H9 (cell line): ENCODE data around the gene PHF20. TPM values are rescaled to one million over a fixed set of nuclear protein-coding genes. Genes with fewer than 3 reads are reported as not detected.

Experiments used
- DNase-seq: peaks from one replicate; pipeline ENCODE4 v3.0.0-alpha.2; 2017
- H2AFZ ChIP-seq: one replicate; pipeline ENCODE4 v1.6.1; 2013; ENCODE audit warnings: mild to moderate bottlenecking, low read length, control low read depth, moderate library complexity
- H2AK5ac ChIP-seq: 2 replicates; pipeline ENCODE4 v1.6.1; 2013; ENCODE audit warnings: low read length, control low read depth, mixed read lengths; ENCODE audit not compliant: insufficient read length
- H2BK120ac ChIP-seq: one replicate; pipeline ENCODE4 v1.6.1; 2013; ENCODE audit warnings: low read depth, mild to moderate bottlenecking, low read length, control low read depth, inconsistent platforms; ENCODE audit not compliant: poor library complexity, severe bottlenecking
- H2BK12ac ChIP-seq: 2 replicates; pipeline ENCODE4 v1.6.1; 2013; ENCODE audit warnings: low read length, control low read depth, mixed read lengths, low read depth; ENCODE audit not compliant: insufficient read length
- H2BK15ac ChIP-seq: 2 replicates; pipeline ENCODE4 v1.6.1; 2013; ENCODE audit warnings: low read depth, low read length, control low read depth
- H2BK20ac ChIP-seq: one replicate; pipeline ENCODE4 v1.6.1; 2013; ENCODE audit warnings: low read depth, mild to moderate bottlenecking, low read length, control low read depth, inconsistent platforms; ENCODE audit not compliant: poor library complexity, severe bottlenecking
- H2BK5ac ChIP-seq: 2 replicates; pipeline ENCODE4 v1.6.1; 2013; ENCODE audit warnings: low read length, control low read depth, mixed read lengths; ENCODE audit not compliant: insufficient read length
- H3K14ac ChIP-seq: 2 replicates; pipeline ENCODE4 v1.6.1; 2013; ENCODE audit warnings: low read length, control low read depth; ENCODE audit not compliant: insufficient read depth
- H3K18ac ChIP-seq: 2 replicates; pipeline ENCODE4 v1.6.1; 2013; ENCODE audit warnings: low read depth, mild to moderate bottlenecking, mixed read lengths, low read length, control low read depth; ENCODE audit not compliant: insufficient read length
- H3K23ac ChIP-seq: 2 replicates; pipeline ENCODE4 v1.6.1; 2013; ENCODE audit warnings: low read length, control low read depth, mixed read lengths, low read depth; ENCODE audit not compliant: insufficient read length
- H3K23me2 ChIP-seq: 2 replicates; pipeline ENCODE4 v1.6.1; 2013; ENCODE audit warnings: low read depth, mild to moderate bottlenecking, mixed read lengths, low read length, control low read depth; ENCODE audit not compliant: insufficient read length, poor library complexity, severe bottlenecking
- H3K27ac ChIP-seq: 2 replicates; pipeline ENCODE4 v1.5.1; 2013; ENCODE audit warnings: low read length, control low read depth, mixed read lengths, low read depth; ENCODE audit not compliant: insufficient read length
- H3K27me3 ChIP-seq: 2 replicates; pipeline ENCODE4 v1.6.1; 2013; ENCODE audit warnings: low read length, control low read depth, inconsistent platforms; ENCODE audit not compliant: insufficient read depth
- H3K4ac ChIP-seq: 2 replicates; pipeline ENCODE4 v1.6.1; 2013; ENCODE audit warnings: low read depth, mild to moderate bottlenecking, control low read depth, inconsistent platforms, low read length, moderate library complexity
- H3K4me1 ChIP-seq: 2 replicates; pipeline ENCODE4 v1.6.1; 2013; ENCODE audit warnings: low read length, control low read depth, inconsistent platforms; ENCODE audit not compliant: insufficient read depth
- H3K4me2 ChIP-seq: 2 replicates; pipeline ENCODE4 v1.6.1; 2013; ENCODE audit warnings: low read length, control low read depth, mixed read lengths; ENCODE audit not compliant: insufficient read length, insufficient read depth
- H3K56ac ChIP-seq: 2 replicates; pipeline ENCODE4 v1.6.1; 2013; ENCODE audit warnings: low read depth, mild to moderate bottlenecking, mixed read lengths, low read length, control low read depth; ENCODE audit not compliant: insufficient read length
- H3K79me1 ChIP-seq: 2 replicates; pipeline ENCODE4 v1.6.1; 2013; ENCODE audit warnings: low read depth, mild to moderate bottlenecking, moderate library complexity, low read length, control low read depth, inconsistent platforms; ENCODE audit not compliant: insufficient read depth, poor library complexity, severe bottlenecking
- H3K79me2 ChIP-seq: 2 replicates; pipeline ENCODE4 v1.6.1; 2013; ENCODE audit warnings: low read length, control low read depth, inconsistent platforms; ENCODE audit not compliant: insufficient read depth
- H3K9ac ChIP-seq: 2 replicates; pipeline ENCODE4 v1.6.1; 2013; ENCODE audit warnings: low read length, control low read depth, mixed read lengths; ENCODE audit not compliant: insufficient read length; ENCODE audit errors: extremely low read depth
- H3K9me3 ChIP-seq: one replicate; pipeline ENCODE4 v1.6.1; 2013; ENCODE audit warnings: low read depth, low read length, inconsistent platforms; ENCODE audit not compliant: control insufficient read depth
- H3T11ph ChIP-seq: one replicate; pipeline ENCODE4 v1.6.1; 2013; ENCODE audit warnings: mild to moderate bottlenecking, low read length, control low read depth, inconsistent platforms
- H4K20me1 ChIP-seq: one replicate; pipeline ENCODE4 v1.6.1; 2013; ENCODE audit not compliant: control insufficient read depth, insufficient read length, insufficient read depth
- H4K5ac ChIP-seq: 2 replicates; pipeline ENCODE4 v1.6.1; 2013; ENCODE audit warnings: low read depth, mild to moderate bottlenecking, mixed read lengths, low read length, control low read depth; ENCODE audit not compliant: insufficient read length
- H4K8ac ChIP-seq: replicated peaks from 2 replicates; pipeline ENCODE4 v1.6.1; 2013; ENCODE audit warnings: low read length, control low read depth, mixed read lengths, low read depth; ENCODE audit not compliant: insufficient read length
- H4K91ac ChIP-seq: 2 replicates; pipeline ENCODE4 v1.6.1; 2013; ENCODE audit warnings: low read depth, mild to moderate bottlenecking, moderate library complexity, mixed read lengths, low read length, control low read depth; ENCODE audit not compliant: insufficient read length
- H3K27ac Mint-ChIP-seq, 3 experiments: 2 replicates in 2 of 3; 3 replicates in 1 of 3; pipeline ENCODE4 v1.8.0; 2020 to 2021; ENCODE audit warnings: mixed read lengths in 3 of 3, mild to moderate bottlenecking in 1 of 3, moderate library complexity in 1 of 3
- H3K27me3 Mint-ChIP-seq: 2 replicates; pipeline ENCODE4 v1.8.0; 2021; ENCODE audit warnings: low read depth, mild to moderate bottlenecking, moderate library complexity, mixed read lengths
- H3K36me3 Mint-ChIP-seq, 3 experiments: 2 replicates in 2 of 3; 3 replicates in 1 of 3; pipeline ENCODE4 v1.8.0; 2020 to 2021; ENCODE audit warnings: low read depth in 3 of 3, mixed read lengths in 3 of 3; ENCODE audit not compliant: insufficient read depth in 1 of 3
- H3K4me1 Mint-ChIP-seq, 2 experiments: 2 replicates each; pipeline ENCODE4 v1.8.0; 2020; ENCODE audit warnings: mixed read lengths in 2 of 2
- H3K4me3 Mint-ChIP-seq, 2 experiments: 2 replicates in 1 of 2; 3 replicates in 1 of 2; pipeline ENCODE4 v1.8.0; 2020 to 2021; ENCODE audit warnings: mild to moderate bottlenecking in 2 of 2, mixed read lengths in 2 of 2, moderate library complexity in 1 of 2
- H3K9me3 Mint-ChIP-seq, 2 experiments: 2 replicates in 1 of 2; 3 replicates in 1 of 2; pipeline ENCODE4 v1.8.0; 2020; ENCODE audit warnings: mild to moderate bottlenecking in 2 of 2, mixed read lengths in 2 of 2, moderate library complexity in 1 of 2
- WGBS: extraction: QIAGEN DNeasy Blood & Tissue Kit; methylation state at CpG from one replicate; pipeline ENCODE4 v1.1.7; 2013; ENCODE audit warnings: missing lambda C conversion rate, low lambda C conversion rate, mixed read lengths; ENCODE audit not compliant: insufficient read length; ENCODE audit errors: extremely low coverage; 5-methylcytosine and 5-hydroxymethylcytosine counted together
- total RNA-seq: library from RNA; stranded (reverse); gene quantifications from 2 replicates; pipeline ENCODE4 v1.2.1, GENCODE V29; 2021
- TF ChIP-seq, protein P1 (sequence below): fragments of 200-600 bp; sonication (generic); conservative IDR thresholded peaks from 3 replicates; pipeline ENCODE4 v1.8.0; 2021; ENCODE audit warnings: antibody characterized with exemption, mild to moderate bottlenecking

Gene PHF20
- total RNA-seq, 1 experiment from 2014 or later = 50.3 TPM

DNA sequence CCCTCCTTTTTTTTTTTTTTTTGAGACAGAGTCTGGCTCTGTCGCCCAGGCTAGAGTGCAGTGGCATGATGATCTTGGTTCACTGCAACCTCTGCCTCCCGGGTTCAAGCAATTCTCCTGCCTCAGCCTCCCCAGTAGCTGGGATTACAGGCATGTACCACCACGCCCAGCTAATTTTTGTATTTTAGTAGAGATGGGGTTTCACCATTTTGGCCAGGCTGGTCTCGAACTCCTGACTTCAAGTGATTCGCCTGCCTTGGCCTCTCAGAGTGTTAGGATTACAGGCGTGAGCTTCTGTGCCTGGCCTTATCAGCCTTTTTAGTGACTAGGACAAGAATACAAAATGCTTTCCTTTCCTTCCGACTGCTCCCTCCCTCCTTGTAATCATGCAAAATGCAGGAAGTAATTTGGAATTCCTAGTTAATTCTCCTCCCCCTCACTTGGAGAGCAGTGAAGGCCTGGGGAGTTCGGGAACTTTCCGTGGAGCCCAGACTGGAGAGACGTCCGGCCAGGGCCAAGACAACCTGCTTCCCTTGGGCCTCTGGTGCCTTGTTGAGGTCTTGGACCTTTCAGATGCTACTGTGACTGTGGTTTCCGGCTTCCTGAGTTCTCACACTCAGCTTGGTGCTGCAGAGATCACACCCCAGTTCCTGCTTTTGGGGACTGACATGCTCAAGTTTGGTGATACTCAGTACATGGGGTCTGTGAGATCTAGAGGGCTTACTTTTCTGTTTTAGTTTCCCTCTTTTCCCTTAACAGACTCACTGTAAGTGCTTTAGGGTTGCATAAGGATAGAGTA lies 3.9 kb upstream of the PHF20 start:
- peak overlapping the region in 1 of 2 experiments; percentile 2; a peak in 2 of 5 replicates for H3K4me3 Mint-ChIP-seq
- H3K27me3 ChIP-seq = peaks cover 2% of the 10 kb centered on the region; the same call in 1 of the 2 replicates
- no peak overlapping the region for H3K23ac ChIP-seq
- no peak overlapping the region for H2BK5ac ChIP-seq
- peak overlapping the region; percentile 78 for H3K27ac ChIP-seq
- peaks cover 19% of the 10 kb centered on the region for H3K27me3 Mint-ChIP-seq
- H4K20me1 ChIP-seq = no peaks in the 10 kb centered on the region
- H3K9me3 Mint-ChIP-seq = peaks cover 7 to 9% of the 10 kb centered on the region in 2 experiments; a peak in 1 of 5 replicates
- H3K4me1 Mint-ChIP-seq = peaks cover 21 to 25% of the 10 kb centered on the region in 2 experiments
- peak overlapping the region; percentile 72; the same call in 1 of the 2 replicates for H3K14ac ChIP-seq
- H3K79me1 ChIP-seq = no peaks in the 10 kb centered on the region
- peak overlapping the region; percentile 34 for H3K9ac ChIP-seq
- H4K8ac ChIP-seq = peak overlapping the region; percentile 50
- H2AK5ac ChIP-seq = no peak overlapping the region
- H3K18ac ChIP-seq = peak overlapping the region; percentile 79
- H3K4me2 ChIP-seq = no peak overlapping the region
- no peak overlapping the region for H2BK120ac ChIP-seq
- H4K5ac ChIP-seq = no peak overlapping the region
- peaks cover 7% of the 10 kb centered on the region; the same call in 1 of the 2 replicates for H3K4me1 ChIP-seq
- peak overlapping the region; percentile 91 for H2AFZ ChIP-seq
- no peak overlapping the region for H3K56ac ChIP-seq
- H3K9me3 ChIP-seq = no peaks in the 10 kb centered on the region
- TF ChIP-seq, protein P1, sequence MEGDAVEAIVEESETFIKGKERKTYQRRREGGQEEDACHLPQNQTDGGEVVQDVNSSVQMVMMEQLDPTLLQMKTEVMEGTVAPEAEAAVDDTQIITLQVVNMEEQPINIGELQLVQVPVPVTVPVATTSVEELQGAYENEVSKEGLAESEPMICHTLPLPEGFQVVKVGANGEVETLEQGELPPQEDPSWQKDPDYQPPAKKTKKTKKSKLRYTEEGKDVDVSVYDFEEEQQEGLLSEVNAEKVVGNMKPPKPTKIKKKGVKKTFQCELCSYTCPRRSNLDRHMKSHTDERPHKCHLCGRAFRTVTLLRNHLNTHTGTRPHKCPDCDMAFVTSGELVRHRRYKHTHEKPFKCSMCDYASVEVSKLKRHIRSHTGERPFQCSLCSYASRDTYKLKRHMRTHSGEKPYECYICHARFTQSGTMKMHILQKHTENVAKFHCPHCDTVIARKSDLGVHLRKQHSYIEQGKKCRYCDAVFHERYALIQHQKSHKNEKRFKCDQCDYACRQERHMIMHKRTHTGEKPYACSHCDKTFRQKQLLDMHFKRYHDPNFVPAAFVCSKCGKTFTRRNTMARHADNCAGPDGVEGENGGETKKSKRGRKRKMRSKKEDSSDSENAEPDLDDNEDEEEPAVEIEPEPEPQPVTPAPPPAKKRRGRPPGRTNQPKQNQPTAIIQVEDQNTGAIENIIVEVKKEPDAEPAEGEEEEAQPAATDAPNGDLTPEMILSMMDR = no peak
- peak; percentile 59 for DNase-seq
- no peak overlapping the region for H3T11ph ChIP-seq
- H2BK12ac ChIP-seq = peak overlapping the region; percentile 38
- no peak overlapping the region for H3K4ac ChIP-seq
- peaks cover 2% of the 10 kb centered on the region; the same call in 1 of the 2 replicates for H3K79me2 ChIP-seq
- H3K23me2 ChIP-seq = peaks cover 6% of the 10 kb centered on the region
- H3K27ac Mint-ChIP-seq = peak overlapping the region; percentile 82 to 98 (median 87); a peak in 6 of 7 replicates
- no peak overlapping the region for H4K91ac ChIP-seq
- peak overlapping the region; percentile 75 for H2BK20ac ChIP-seq
- no CpG with 5 or more reads among the region's 12 CpGs for WGBS
- H2BK15ac ChIP-seq = peak overlapping the region; percentile 92; the same call in 1 of the 2 replicates
- H3K36me3 Mint-ChIP-seq = peaks cover 0 to 8% (median 0%) of the 10 kb centered on the region in 3 experiments; a peak in 4 of 7 replicates
